ENCODE results near the gene BBOF1. TPM values are rescaled to one million over a fixed set of nuclear protein-coding genes. Genes with fewer than 3 reads are reported as not detected.
"Not testable (repeated sequence)": the region's sequence is repeated elsewhere in the genome, so short reads cannot be mapped to it uniquely, and the experiment has no call there.

Gene BBOF1
- total RNA-seq, 4 donors from 2014 or later: 8.6 to 11.8 (median 9.9) TPM

GRCh38 chr14:73997108-73997943, 21.8 kb upstream of the BBOF1 start:
- H3K4me1 ChIP-seq: no peaks in the 10 kb centered on the region
- intact Hi-C loops (cut with DNase I): no loop called here
- no peaks in the 10 kb centered on the region for H3K9me3 ChIP-seq
- no peak for DNase-seq (ENCODE audit: extremely low spot score)
- 100% methylated on average over 1 of the region's 1 CpG for WGBS
- H3K27me3 ChIP-seq: no peaks in the 10 kb centered on the region
- H3K36me3 ChIP-seq: peaks cover 0 to 20% (median 10%) of the 10 kb centered on the region in 4 donors
- no peak overlapping the region for H3K4me3 ChIP-seq
- TF ChIP-seq POLR2A (IDR thresholded peaks at IDR 0.05; ENCODE audit: low read depth): no peak
- TF ChIP-seq EP300 (IDR thresholded peaks at IDR 0.05): no peak
- TF ChIP-seq POLR2AphosphoS5 (IDR thresholded peaks at IDR 0.05): no peak
- TF ChIP-seq, protein P1, sequence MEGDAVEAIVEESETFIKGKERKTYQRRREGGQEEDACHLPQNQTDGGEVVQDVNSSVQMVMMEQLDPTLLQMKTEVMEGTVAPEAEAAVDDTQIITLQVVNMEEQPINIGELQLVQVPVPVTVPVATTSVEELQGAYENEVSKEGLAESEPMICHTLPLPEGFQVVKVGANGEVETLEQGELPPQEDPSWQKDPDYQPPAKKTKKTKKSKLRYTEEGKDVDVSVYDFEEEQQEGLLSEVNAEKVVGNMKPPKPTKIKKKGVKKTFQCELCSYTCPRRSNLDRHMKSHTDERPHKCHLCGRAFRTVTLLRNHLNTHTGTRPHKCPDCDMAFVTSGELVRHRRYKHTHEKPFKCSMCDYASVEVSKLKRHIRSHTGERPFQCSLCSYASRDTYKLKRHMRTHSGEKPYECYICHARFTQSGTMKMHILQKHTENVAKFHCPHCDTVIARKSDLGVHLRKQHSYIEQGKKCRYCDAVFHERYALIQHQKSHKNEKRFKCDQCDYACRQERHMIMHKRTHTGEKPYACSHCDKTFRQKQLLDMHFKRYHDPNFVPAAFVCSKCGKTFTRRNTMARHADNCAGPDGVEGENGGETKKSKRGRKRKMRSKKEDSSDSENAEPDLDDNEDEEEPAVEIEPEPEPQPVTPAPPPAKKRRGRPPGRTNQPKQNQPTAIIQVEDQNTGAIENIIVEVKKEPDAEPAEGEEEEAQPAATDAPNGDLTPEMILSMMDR (IDR thresholded peaks at IDR 0.05): no peak
- no peak overlapping the region for H3K27ac ChIP-seq (replicated peaks in 1 of 4)

- H3K4me1 ChIP-seq: no peaks in the 10 kb centered on the region
- intact Hi-C loops (cut with DNase I): no loop called here
- H3K9me3 ChIP-seq: no peaks in the 10 kb centered on the region
- no peak for TF ChIP-seq POLR2A (IDR thresholded peaks at IDR 0.05; ENCODE audit: low read depth)
- TF ChIP-seq, protein P1 (IDR thresholded peaks at IDR 0.05): no peak
- TF ChIP-seq POLR2AphosphoS5 (IDR thresholded peaks at IDR 0.05): no peak
- TF ChIP-seq EP300 (IDR thresholded peaks at IDR 0.05): no peak
- no peak overlapping the region for H3K4me3 ChIP-seq
- no peaks in the 10 kb centered on the region for H3K27me3 ChIP-seq
- no peak for DNase-seq (ENCODE audit: extremely low spot score)
- 95% methylated on average over 7 of the region's 7 CpGs for WGBS
- peaks cover 0 to 21% (median 10%) of the 10 kb centered on the region in 4 donors for H3K36me3 ChIP-seq
- no peak overlapping the region for H3K27ac ChIP-seq (replicated peaks in 1 of 4)
Measured at GRCh38 chr14:73997944-73998447, 21.2 kb upstream of the BBOF1 start.

- H3K27ac ChIP-seq (replicated peaks in 1 of 4): no peak overlapping the region
- WGBS: 88% methylated on average over 2 of the region's 2 CpGs
Measured at GRCh38 chr14:73998726-73999125, 20.4 kb upstream of the BBOF1 start.

DNA sequence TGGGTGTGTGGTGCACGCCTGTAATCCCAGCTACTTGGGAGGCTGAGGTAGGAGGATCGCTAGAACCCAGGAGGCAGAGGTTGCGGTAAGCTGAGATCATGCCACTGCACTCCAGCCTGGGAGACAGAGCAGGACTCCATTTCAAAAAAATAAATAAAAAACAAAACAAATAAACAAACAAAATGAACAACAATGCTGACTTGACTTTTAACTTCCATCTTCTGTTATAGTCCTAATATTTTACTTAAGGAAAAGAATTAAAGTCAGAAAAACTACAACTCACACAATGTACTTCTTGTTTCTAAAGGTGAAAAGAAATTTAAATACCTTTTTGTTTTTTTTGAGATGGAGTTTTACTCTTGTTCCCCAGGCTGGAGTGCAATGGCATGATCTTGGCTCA, 13.5 kb upstream of the BBOF1 start:
- intact Hi-C loops (cut with DNase I); H3K4me3 ChIP-seq; DNase-seq (ENCODE audit: extremely low spot score); H3K4me1 ChIP-seq; H3K27me3 ChIP-seq; H3K9me3 ChIP-seq; H3K27ac ChIP-seq (replicated peaks in 1 of 4): not testable (repeated sequence)
- WGBS: 97% methylated on average over 3 of the region's 3 CpGs
- H3K36me3 ChIP-seq: peaks cover 0 to 68% (median 35%) of the 10 kb centered on the region in 4 donors

More at GRCh38 chr14:73998726-73999125, 20.4 kb upstream of the BBOF1 start:
- Histone ChIP-seq H3K36me3 (peaks cover 0 to 28% (median 10%) of the 10 kb centered on the region in 4 donors), H3K4me1 (no peaks in the 10 kb centered on the region), H3K4me3 (no peak overlapping the region), H3K27me3 (no peaks in the 10 kb centered on the region), H3K9me3 (no peaks in the 10 kb centered on the region)
- intact Hi-C loops (cut with DNase I): no loop called here
- DNase-seq (ENCODE audit: extremely low spot score): no peak
- TF ChIP-seq POLR2AphosphoS5 (IDR thresholded peaks at IDR 0.05) (no peak), POLR2A (IDR thresholded peaks at IDR 0.05; ENCODE audit: low read depth) (no peak), EP300 (IDR thresholded peaks at IDR 0.05) (no peak)
- TF ChIP-seq, protein P1 (IDR thresholded peaks at IDR 0.05): no peak

DNA sequence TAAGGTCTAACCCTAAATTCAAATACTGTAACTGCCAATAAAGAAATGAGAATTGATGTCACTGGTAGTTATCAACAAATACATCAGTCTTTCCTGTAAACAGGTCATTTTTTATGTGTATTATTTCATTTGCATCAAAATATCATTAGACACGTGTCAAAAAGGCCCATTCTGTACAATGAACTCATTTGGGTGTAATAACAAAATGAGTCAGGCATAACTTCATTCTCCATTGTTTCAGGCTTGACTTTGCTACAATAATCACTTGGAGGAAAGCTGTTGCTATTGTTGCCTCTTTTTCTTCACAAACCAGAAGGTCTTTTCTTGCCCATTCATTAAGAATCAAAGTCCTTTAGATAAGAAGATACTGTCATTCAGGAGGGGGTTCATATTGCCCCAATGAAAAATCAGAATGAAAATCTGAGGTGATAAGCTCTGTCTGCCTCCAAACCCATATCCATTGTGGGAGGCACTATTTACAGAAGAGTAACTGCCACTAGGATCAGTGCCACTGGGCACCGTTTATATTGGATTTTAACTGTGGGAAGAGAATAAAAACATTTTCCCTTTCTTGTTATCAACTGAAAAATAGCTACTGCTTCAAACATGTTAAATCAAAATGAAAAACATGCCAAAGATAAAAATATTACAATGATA, 10.2 kb upstream of the BBOF1 start:
- H3K4me1 ChIP-seq: no peaks in the 10 kb centered on the region
- intact Hi-C loops (cut with DNase I): no loop called here
- no peak overlapping the region for H3K4me3 ChIP-seq
- TF ChIP-seq POLR2AphosphoS5 (IDR thresholded peaks at IDR 0.05): no peak
- TF ChIP-seq, protein P1 (IDR thresholded peaks at IDR 0.05): no peak
- no peak for TF ChIP-seq EP300 (IDR thresholded peaks at IDR 0.05)
- TF ChIP-seq POLR2A (IDR thresholded peaks at IDR 0.05; ENCODE audit: low read depth): no peak
- peaks cover 0 to 74% (median 45%) of the 10 kb centered on the region in 4 donors for H3K36me3 ChIP-seq
- no peak overlapping the region for H3K27ac ChIP-seq (replicated peaks in 1 of 4)
- no peaks in the 10 kb centered on the region for H3K27me3 ChIP-seq
- no peaks in the 10 kb centered on the region for H3K9me3 ChIP-seq
- no peak for DNase-seq (ENCODE audit: extremely low spot score)
- WGBS: 76% methylated on average over 2 of the region's 2 CpGs
